H1 (cell line): Measurements from ENCODE around the gene MAP4.

Experiments
- CHD2 ChIP-seq: IDR thresholded peaks from 2 replicates; pipeline ENCODE4 v1.6.1; 2012; ENCODE audit warnings: low read length, improper control_type of control experiment
- CREB1 ChIP-seq: IDR thresholded peaks from 2 replicates; pipeline ENCODE4 v1.6.1; 2012; ENCODE audit warnings: inconsistent platforms
- CTCF ChIP-seq, 3 experiments: IDR thresholded peaks; 1 replicate in 2 of 3; 2 replicates in 1 of 3; pipeline versions ENCODE4 v1.5.1 to v1.6.1; 2011; ENCODE audit warnings: low read length in 3 of 3, mild to moderate bottlenecking in 3 of 3, inconsistent platforms in 2 of 3, low read depth in 1 of 3, moderate library complexity in 1 of 3; ENCODE audit not compliant: insufficient read depth in 1 of 3; ENCODE audit errors: control extremely low read depth in 1 of 3
- EP300 ChIP-seq, 2 experiments: IDR thresholded peaks; 1 replicate in 1 of 2; 2 replicates in 1 of 2; pipeline ENCODE4 v1.6.1; 2011 to 2012; ENCODE audit warnings: low read depth in 2 of 2, low read length in 2 of 2, mild to moderate bottlenecking in 2 of 2, borderline replicate concordance in 1 of 2, inconsistent platforms in 1 of 2, moderate library complexity in 1 of 2
- EZH2 ChIP-seq: fragments of 200-600 bp; sonication (generic); IDR thresholded peaks from 2 replicates; pipeline ENCODE4 v1.7.1; 2012; ENCODE audit warnings: low read depth, mild to moderate bottlenecking, moderate library complexity, low read length, inconsistent platforms; ENCODE audit not compliant: severe bottlenecking
- POLR2A ChIP-seq, 2 experiments: IDR thresholded peaks; 1 replicate in 1 of 2; 2 replicates in 1 of 2; pipeline ENCODE4 v1.6.1; 2011; ENCODE audit warnings: low read depth in 2 of 2, low read length in 2 of 2, mild to moderate bottlenecking in 2 of 2; ENCODE audit errors: control extremely low read depth in 1 of 2
- SRF ChIP-seq: IDR thresholded peaks from 2 replicates; pipeline ENCODE4 v1.6.1; 2011; ENCODE audit warnings: mild to moderate bottlenecking, low read depth, low read length, moderate library complexity

DNA sequence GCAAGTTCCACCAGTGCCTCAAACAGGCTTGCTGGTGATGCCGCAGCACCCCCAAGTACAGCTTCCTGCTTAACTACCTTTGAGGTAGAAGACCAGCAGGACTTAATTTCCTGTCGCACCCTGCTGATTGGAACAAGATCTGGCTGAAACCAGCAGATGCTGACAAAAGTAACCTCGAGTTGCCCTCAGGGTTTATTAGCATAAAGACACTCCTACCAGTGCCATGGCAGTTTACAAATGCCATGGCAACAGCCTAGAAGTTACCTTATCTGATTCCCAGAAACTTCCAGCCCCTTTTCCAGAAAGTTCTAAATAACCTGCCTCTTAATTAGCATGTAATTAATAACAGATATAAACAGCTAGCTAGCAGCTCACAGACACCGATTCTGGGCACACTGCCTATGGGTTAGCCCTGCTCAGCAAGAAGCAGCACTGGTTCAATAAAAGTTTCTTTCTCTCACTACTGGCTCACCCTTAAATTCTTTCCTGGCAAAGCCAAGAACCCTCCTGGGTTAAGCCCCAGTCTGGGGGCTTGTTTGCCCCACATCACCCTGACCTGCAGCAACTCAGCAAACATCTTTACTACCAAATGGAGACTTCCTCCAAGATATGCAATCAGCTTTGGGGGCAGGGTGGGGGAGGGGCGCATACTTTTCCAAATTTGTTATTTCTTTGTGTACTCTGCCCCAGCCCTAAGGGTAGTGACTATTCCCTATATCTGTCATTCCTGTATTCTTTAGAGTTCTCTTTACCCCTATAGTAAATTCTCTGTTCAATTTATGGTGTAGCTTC is 54.2 kb downstream of the MAP4 start:
- no peak for TF ChIP-seq CHD2
- TF ChIP-seq EP300 (IDR thresholded peaks at IDR 0.05; ENCODE audit: borderline replicate concordance in 1 of 2, low read depth in 2 of 2, low read length in 2 of 2) = no peak
- no peak for TF ChIP-seq POLR2A (IDR thresholded peaks at IDR 0.05; ENCODE audit: control extremely low read depth in 1 of 2, low read depth in 2 of 2, low read length in 2 of 2)
- no peak for TF ChIP-seq EZH2
- no peak for TF ChIP-seq SRF
- TF ChIP-seq CTCF (IDR thresholded peaks at IDR 0.05; ENCODE audit: control extremely low read depth in 1 of 3, insufficient read depth in 1 of 3, low read depth in 1 of 3, low read length in 3 of 3) = no peak
- no peak for TF ChIP-seq CREB1
